K562 (cell line): ENCODE data around the gene RHBG. TPM values are rescaled to one million over a fixed set of nuclear protein-coding genes. Genes with fewer than 3 reads are reported as not detected.

Experiments
- ATAC-seq: fragments of 200-7000 bp; cut with Tn5 transposase; 3 replicates; pipeline ENCODE4 v1.9.1; 2020; ENCODE audit warnings: moderate library complexity
- BruUV-seq: library from RNA; stranded (reverse); fragments of 400-500 nt; replicated peaks from 2 replicates; lab custom pipeline; 2021; lab: Mats Ljungman, UMichigan
- CTCF ChIA-PET: fragments of 300-600 bp; formaldehyde crosslinking; extraction: SDS; loops from one replicate; lab custom pipeline; 2021; ENCODE audit warnings: low intra/inter-chr PET ratio; lab: Yijun Ruan, JAX
- POLR2A ChIA-PET: fragments of 300-600, 350-650 bp; sonication (Branson Sonifier 250); formaldehyde crosslinking; extraction: SDS; loops from one replicate; lab custom pipeline; 2021; ENCODE audit warnings: antibody characterized with exemption, inconsistent platforms; lab: Yijun Ruan, JAX
- DNase-seq, 4 experiments: peaks; one replicate each; pipeline versions ENCODE4 v3.0.0 to v3.0.0-alpha.2; 2011 to 2018; ENCODE audit warnings: low spot score in 3 of 4, mixed read lengths in 3 of 4; ENCODE audit errors: extremely low read depth in 1 of 4
- FAIRE-seq: peaks from 2 replicates; lab custom pipeline; 2011; peaks lifted over from hg19 to GRCh38; lab: Jason Lieb, UNC
- H2AFZ ChIP-seq: 2 replicates; pipeline ENCODE4 v1.6.0; 2011; ENCODE audit warnings: low read depth, low read length, control low read depth, inconsistent platforms
- H3K27ac ChIP-seq: fragments of 200-600 bp; 3 replicates; pipeline ENCODE4 v1.8.0; 2011; ENCODE audit warnings: low read depth, mild to moderate bottlenecking, control low read depth, inconsistent platforms, low read length, moderate library complexity, mixed read lengths; ENCODE audit errors: extremely low read depth
- H3K27me3 ChIP-seq, 2 experiments: fragments of 300-600 bp in 1 of 2; 2 replicates in 1 of 2; 3 replicates in 1 of 2; pipeline versions ENCODE4 v1.6.0 to v1.8.0; 2011; ENCODE audit warnings: inconsistent platforms in 2 of 2, low read length in 2 of 2, mild to moderate bottlenecking in 1 of 2, mixed read lengths in 1 of 2, moderate library complexity in 1 of 2; ENCODE audit not compliant: control insufficient read depth in 2 of 2, insufficient read depth in 2 of 2
- H3K36me3 ChIP-seq: fragments of 300-600 bp; 3 replicates; pipeline ENCODE4 v1.8.0; 2011; ENCODE audit warnings: mild to moderate bottlenecking, low read length, inconsistent platforms; ENCODE audit not compliant: control insufficient read depth, insufficient read depth
- H3K4me1 ChIP-seq, 2 experiments: fragments of 200-600 bp in 1 of 2; replicated peaks in 1 of 2; 2 replicates in 1 of 2; 3 replicates in 1 of 2; pipeline versions ENCODE4 v1.5.1 to v1.8.0; 2011; ENCODE audit warnings: inconsistent platforms in 2 of 2, low read length in 2 of 2, mild to moderate bottlenecking in 1 of 2, mixed read lengths in 1 of 2, moderate library complexity in 1 of 2; ENCODE audit not compliant: control insufficient read depth in 2 of 2, insufficient read depth in 2 of 2
- H3K4me2 ChIP-seq: 2 replicates; pipeline ENCODE4 v1.6.1; 2011; ENCODE audit warnings: low read length, control low read depth, inconsistent platforms, mixed read lengths; ENCODE audit not compliant: insufficient read depth
- H3K4me3 ChIP-seq: fragments of 200-600 bp; sonication (generic), shearing (Covaris generic); 2 replicates; pipeline ENCODE4 v1.5.1; 2016; ENCODE audit warnings: control low read depth, inconsistent platforms
- H3K79me2 ChIP-seq: fragments of 200-600 bp; 3 replicates; pipeline ENCODE4 v1.8.0; 2011; ENCODE audit warnings: low read length, inconsistent platforms; ENCODE audit not compliant: control insufficient read depth, insufficient read depth
- H3K9ac ChIP-seq, 2 experiments: 2 replicates each; pipeline versions ENCODE4 v1.6.0 to v1.6.1; 2011; ENCODE audit warnings: low read depth in 2 of 2, low read length in 2 of 2, control low read depth in 1 of 2, inconsistent platforms in 1 of 2, mild to moderate bottlenecking in 1 of 2, mixed read lengths in 1 of 2; ENCODE audit not compliant: insufficient read depth in 1 of 2
- H3K9me1 ChIP-seq: one replicate; pipeline ENCODE4 v1.6.0; 2011; ENCODE audit warnings: inconsistent platforms, mild to moderate bottlenecking, low read length, moderate library complexity; ENCODE audit not compliant: control insufficient read depth, insufficient read depth
- H3K9me3 ChIP-seq: replicated peaks from 2 replicates; pipeline ENCODE4 v1.5.1; 2011; ENCODE audit warnings: low read depth, low read length, inconsistent platforms; ENCODE audit not compliant: control insufficient read depth, insufficient read depth
- H4K20me1 ChIP-seq: replicated peaks from 2 replicates; pipeline ENCODE4 v1.6.1; 2011; ENCODE audit warnings: low read length, inconsistent platforms, mixed read lengths; ENCODE audit not compliant: control insufficient read depth, insufficient read depth
- MAFF ChIP-seq: IDR thresholded peaks from 2 replicates; pipeline ENCODE4 v1.6.1; 2012; ENCODE audit warnings: low read length, improper control_type of control experiment
- RERE ChIP-seq: sonication (generic); formaldehyde crosslinking; IDR thresholded peaks from 2 replicates; pipeline ENCODE4 v1.8.0; 2023; ENCODE audit warnings: missing genetic modification reagents, mild to moderate bottlenecking, borderline replicate concordance
- SPI1 ChIP-seq: IDR thresholded peaks from 2 replicates; pipeline ENCODE4 v1.6.1; 2011; ENCODE audit warnings: low read depth, low read length, control low read depth, borderline replicate concordance
- SUPT5H ChIP-seq: fragments of 450-650 bp; IDR thresholded peaks from 2 replicates; pipeline ENCODE4 v1.6.1; 2016
- ZFP1 ChIP-seq: fragments of 450-650 bp; formaldehyde crosslinking; IDR thresholded peaks from 2 replicates; pipeline ENCODE4 v1.4.0; 2020; ENCODE audit warnings: mild to moderate bottlenecking, mixed read lengths
- ZNF609 ChIP-seq: sonication (generic); formaldehyde crosslinking; IDR thresholded peaks from 2 replicates; pipeline ENCODE4 v1.8.1; 2023; ENCODE audit warnings: missing genetic modification reagents, mild to moderate bottlenecking, borderline replicate concordance
- WGBS: fragments of 100-300 bp; shearing (Covaris generic); methylation state at CpG from one replicate; pipeline ENCODE4 v1.1.6; 2016; ENCODE audit warnings: low coverage, mixed read lengths; ENCODE audit not compliant: insufficient coverage; ENCODE audit errors: missing lambda C conversion rate; 5-methylcytosine and 5-hydroxymethylcytosine counted together
- in situ Hi-C: fragments of 300-500 bp; cut with MboI; formaldehyde crosslinking; loops from 4 replicates; pipeline ENCODE4 v1.15.0; 2018; ENCODE audit warnings: inconsistent platforms, mixed read lengths
- intact Hi-C: fragments of 100-400 bp; cut with micrococcal nuclease; formaldehyde crosslinking; loops from 2 replicates; pipeline ENCODE4 v1.14.2; 2022
- polyA plus RNA-seq, 8 experiments: library from polyadenylated mRNA; depleted of rRNA in 4 of 8; stranded (reverse) in 5 of 8; unstranded in 3 of 8; fragments of >200 nt; fragmentation: Nextera tagmentation in 2 of 8; fragmentation: Illumina TruSeq in 1 of 8; extraction: Ambion mirVana in 2 of 8; extraction: Trizol in 1 of 8; gene quantifications; 2 replicates each; pipeline versions ENCODE4 v1.2.1 to v1.2.3, GENCODE V29; 2011 to 2014; ENCODE audit warnings: inconsistent platforms in 1 of 8, missing spikeins in 1 of 8
- total RNA-seq, 7 experiments: library from RNA; depleted of rRNA in 6 of 7; stranded (reverse); fragments of >200 nt in 6 of 7; fragmentation: Illumina TruSeq in 2 of 7; extraction: Trizol in 2 of 7; gene quantifications; 2 replicates each; pipeline versions ENCODE4 v1.2.1 to v1.2.3, GENCODE V29; 2011 to 2021; ENCODE audit warnings: low replicate concordance in 1 of 7

RHBG gene
- total and polyA plus RNA-seq, 9 of the 15 experiments (the other 6 are each of a cell fraction or from before 2014, with no cell fraction given), result not detected

- no peak for TF ChIP-seq RERE (CRISPR knock-in tag)
These were observed 61.9 kb downstream of the RHBG start (continued) for GRCh38 chr1:156430866-156431265.

GRCh38 chr1:156431366-156431765, 62.4 kb downstream of the RHBG start:
- Histone ChIP-seq H4K20me1 (no peaks in the 10 kb centered on the region), H3K79me2 (no peaks in the 10 kb centered on the region), H3K27me3 (peaks cover 42 to 48% of the 10 kb centered on the region in 2 experiments), H3K9ac (no peak overlapping the region), H3K4me2 (no peak overlapping the region), H3K27ac (no peak overlapping the region), H2AFZ (no peak overlapping the region; the same call in 1 of the 2 replicates), H3K9me1 (no peaks in the 10 kb centered on the region), H3K4me1 (peaks cover 12 to 15% of the 10 kb centered on the region in 2 experiments; a peak in 4 of 5 replicates), H3K4me3 (no peak overlapping the region), H3K9me3 (no peaks in the 10 kb centered on the region), H3K36me3 (no peaks in the 10 kb centered on the region)
- no peak for FAIRE-seq
- 28% methylated on average over 4 of the region's 4 CpGs for WGBS
- ChIA-PET CTCF (no interaction called here), POLR2A (interaction anchor here (0.6 to 1.0 kb wide), 2 partner anchors 10 to 531 kb away, joined by 3 read pairs; no protein-coding TSS in a partner anchor)
- no TSS peak for BruUV-seq
- no peak for ATAC-seq
- no peak for DNase-seq
- in situ Hi-C loops (no loop called here), intact Hi-C loops (no loop called here)
- TF ChIP-seq ZNF609 (CRISPR knock-in tag) (no peak), SPI1 (peak; percentile 60; the same call in 1 of the 2 replicates), ZFP1 (CRISPR knock-in tag) (no peak), SUPT5H (no peak), MAFF (no peak)
